Nephron (organoid): ENCODE data around the gene IQCE.

Experiments
- H3K27ac Mint-ChIP-seq, 3 experiments: 2 replicates each; pipeline ENCODE4 v1.8.0; 2020; ENCODE audit warnings: mixed read lengths in 3 of 3, mild to moderate bottlenecking in 2 of 3, moderate library complexity in 1 of 3
- H3K27me3 Mint-ChIP-seq: 2 replicates; pipeline ENCODE4 v1.8.0; 2021; ENCODE audit warnings: low read depth, mild to moderate bottlenecking, moderate library complexity, mixed read lengths
- H3K36me3 Mint-ChIP-seq: 2 replicates; pipeline ENCODE4 v1.8.0; 2020; ENCODE audit warnings: low read depth, mixed read lengths
- H3K4me1 Mint-ChIP-seq: 2 replicates; pipeline ENCODE4 v1.8.0; 2020; ENCODE audit warnings: mixed read lengths
- H3K4me3 Mint-ChIP-seq, 3 experiments: 2 replicates each; pipeline ENCODE4 v1.8.0; 2020; ENCODE audit warnings: mild to moderate bottlenecking in 3 of 3, mixed read lengths in 3 of 3, moderate library complexity in 2 of 3
- H3K9me3 Mint-ChIP-seq: 2 replicates; pipeline ENCODE4 v1.8.0; 2020; ENCODE audit warnings: mixed read lengths
- CTCF ChIP-seq, 3 experiments: fragments of 200-600 bp; sonication (generic); IDR thresholded peaks; one replicate each; pipeline ENCODE4 v1.5.0; 2021; ENCODE audit warnings: antibody characterized with exemption in 3 of 3; ENCODE audit not compliant: unreplicated experiment in 3 of 3

The IQCE gene

GRCh38 chr7:2626498-2627117 lies 67.8 kb downstream of the IQCE start:
- Mint-ChIP-seq H3K27me3 (no peaks in the 10 kb centered on the region), H3K27ac (peak overlapping the region; percentile 50 to 95 (median 89)), H3K9me3 (no peaks in the 10 kb centered on the region), H3K4me1 (peaks cover 36% of the 10 kb centered on the region), H3K36me3 (no peaks in the 10 kb centered on the region), H3K4me3 (no peak overlapping the region)
- TF ChIP-seq CTCF (IDR thresholded peaks at IDR 0.05; ENCODE audit: unreplicated experiment in 3 of 3): no peak

GRCh38 chr7:2627258-2628129 lies 68.7 kb downstream of the IQCE start:
- TF ChIP-seq CTCF (IDR thresholded peaks at IDR 0.05; ENCODE audit: unreplicated experiment in 3 of 3): no peak
- Mint-ChIP-seq H3K4me1 (peaks cover 28% of the 10 kb centered on the region), H3K9me3 (no peaks in the 10 kb centered on the region), H3K27ac (peak overlapping the region; percentile 74 to 95 (median 89)), H3K27me3 (no peaks in the 10 kb centered on the region), H3K4me3 (no peak overlapping the region), H3K36me3 (no peaks in the 10 kb centered on the region)

DNA sequence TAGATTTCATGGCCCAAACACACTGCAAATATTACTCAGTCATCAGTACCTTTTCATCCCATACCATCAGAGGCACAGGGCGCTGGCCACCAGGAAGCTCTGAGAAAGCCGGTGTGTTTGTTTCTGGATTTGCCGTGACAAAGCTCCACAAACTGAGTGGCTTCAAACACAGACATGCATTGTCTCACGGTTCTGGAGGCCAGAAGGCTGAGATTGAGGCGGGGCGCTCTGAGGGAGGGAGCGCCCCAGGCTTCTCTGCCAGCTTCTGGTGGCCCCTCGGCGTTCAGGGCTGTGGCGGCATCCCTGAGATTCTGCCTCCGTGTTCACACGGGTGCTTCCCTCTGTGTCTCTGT lies 69.3 kb downstream of the IQCE start:
- peak overlapping the region; percentile 74 to 92 (median 85) for H3K27ac Mint-ChIP-seq
- H3K36me3 Mint-ChIP-seq: no peaks in the 10 kb centered on the region
- no peaks in the 10 kb centered on the region for H3K27me3 Mint-ChIP-seq
- TF ChIP-seq CTCF (IDR thresholded peaks at IDR 0.05; ENCODE audit: unreplicated experiment in 3 of 3): no peak
- H3K4me3 Mint-ChIP-seq: no peak overlapping the region
- H3K4me1 Mint-ChIP-seq: peaks cover 28% of the 10 kb centered on the region
- no peaks in the 10 kb centered on the region for H3K9me3 Mint-ChIP-seq

GRCh38 chr7:2628891-2629290 lies 70.1 kb downstream of the IQCE start:
- Mint-ChIP-seq H3K4me3 (no peak overlapping the region), H3K36me3 (no peaks in the 10 kb centered on the region), H3K27me3 (no peaks in the 10 kb centered on the region), H3K9me3 (no peaks in the 10 kb centered on the region), H3K27ac (peak overlapping the region in 1 of 3 experiments; percentile 85), H3K4me1 (peaks cover 32% of the 10 kb centered on the region)
- no peak for TF ChIP-seq CTCF (IDR thresholded peaks at IDR 0.05; ENCODE audit: unreplicated experiment in 3 of 3)

DNA sequence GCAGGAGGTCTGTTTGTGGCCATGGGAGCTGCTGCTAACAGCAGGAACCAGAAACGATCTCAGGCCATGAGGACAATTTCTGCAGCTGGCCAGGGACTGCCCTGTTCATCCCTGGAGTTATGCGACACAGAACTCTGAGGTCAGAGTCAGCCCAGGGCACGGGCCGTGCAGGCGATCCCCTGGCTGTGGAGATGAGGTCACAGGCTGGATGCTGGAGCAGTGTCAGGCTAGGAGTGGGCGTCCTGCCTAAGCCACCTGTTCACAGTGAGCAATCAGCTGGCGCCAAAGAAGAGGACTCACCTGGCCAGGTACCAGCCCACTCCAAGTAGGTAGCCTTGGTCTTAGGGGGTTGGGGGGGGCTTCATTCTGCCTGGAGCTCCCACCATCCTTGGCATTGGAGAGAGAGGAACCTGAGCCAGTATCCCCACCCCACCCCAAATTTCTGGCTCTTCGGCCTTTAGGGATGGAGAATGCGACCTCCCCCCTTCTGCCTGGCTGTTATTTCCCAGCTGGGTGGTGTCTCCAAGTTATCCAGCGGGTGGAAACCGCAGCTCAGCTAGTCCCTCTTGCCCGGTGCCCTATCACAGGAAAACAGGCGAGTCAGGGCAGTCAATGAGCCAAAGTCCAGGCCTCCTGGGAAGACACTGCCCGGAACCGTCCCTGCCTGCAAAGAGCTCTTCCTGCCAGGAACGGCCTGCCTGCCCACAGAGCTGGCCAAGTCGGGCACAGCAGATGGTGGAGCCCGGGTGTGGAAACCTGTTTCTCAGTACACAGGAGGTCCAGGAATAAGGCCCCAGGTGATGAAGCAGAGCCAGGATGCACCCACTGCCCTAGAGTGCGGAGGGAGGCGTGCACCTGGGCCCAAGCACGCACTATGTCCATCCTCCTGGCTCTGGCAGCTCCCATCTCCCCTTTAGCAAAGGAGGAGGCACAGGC lies 71.2 kb downstream of the IQCE start:
- H3K27ac Mint-ChIP-seq: peak overlapping the region; percentile 49 to 72 (median 55)
- no peaks in the 10 kb centered on the region for H3K36me3 Mint-ChIP-seq
- H3K4me3 Mint-ChIP-seq: no peak overlapping the region
- peaks cover 28% of the 10 kb centered on the region for H3K4me1 Mint-ChIP-seq
- no peaks in the 10 kb centered on the region for H3K27me3 Mint-ChIP-seq
- no peaks in the 10 kb centered on the region for H3K9me3 Mint-ChIP-seq
- TF ChIP-seq CTCF (IDR thresholded peaks at IDR 0.05; ENCODE audit: unreplicated experiment in 3 of 3): no peak
